M059J (cell line): Measurements from ENCODE around the gene UBC. TPM values are rescaled to one million over a fixed set of nuclear protein-coding genes. Genes with fewer than 3 reads are reported as not detected.

Source experiments
- DNase-seq: peaks from one replicate; pipeline ENCODE4 v3.0.0-alpha.2; 2012; ENCODE audit warnings: low read depth
- total RNA-seq: library from RNA; depleted of rRNA; stranded (reverse); fragments of >200 nt; shearing (Covaris generic); gene quantifications from 2 replicates; pipeline ENCODE4 v1.2.3, GENCODE V29; 2014; rRNA removed

The UBC gene
- total RNA-seq, 1 experiment from 2014 or later: 1,374 TPM

GRCh38 chr12:124864326-124864752, 50.1 kb downstream of the UBC start:
- DNase-seq: no peak

- DNase-seq: peak; percentile 72
Measured at GRCh38 chr12:124863416-124864325, 50.8 kb downstream of the UBC start, which contains the start of gene SCARB1. Gene SCARB1 (minus strand): TSS chr12:124863864. CDS start chr12:124863720, 144 bp downstream.

GRCh38 chr12:124862768-124863415, 51.6 kb downstream of the UBC start:
- DNase-seq: peak; percentile 29

- DNase-seq: no peak
Measured at GRCh38 chr12:124861898-124862676, 52.4 kb downstream of the UBC start.

Other genes starting within 250 kb of the UBC start
- gene SCARB1, start 50.8 kb downstream of the UBC start, total RNA-seq: 35.6 and 38.0 TPM in 2 replicates
- gene DHX37, start 74.5 kb upstream of the UBC start, total RNA-seq: 13.3 and 18.7 TPM in 2 replicates
- gene BRI3BP, start 79.0 kb upstream of the UBC start, total RNA-seq: 5.5 and 10.3 TPM in 2 replicates
- gene AACS, start 150.8 kb upstream of the UBC start, total RNA-seq: 19.4 and 25.3 TPM in 2 replicates